ENCODE measurements around the gene NGLY1.

DNA sequence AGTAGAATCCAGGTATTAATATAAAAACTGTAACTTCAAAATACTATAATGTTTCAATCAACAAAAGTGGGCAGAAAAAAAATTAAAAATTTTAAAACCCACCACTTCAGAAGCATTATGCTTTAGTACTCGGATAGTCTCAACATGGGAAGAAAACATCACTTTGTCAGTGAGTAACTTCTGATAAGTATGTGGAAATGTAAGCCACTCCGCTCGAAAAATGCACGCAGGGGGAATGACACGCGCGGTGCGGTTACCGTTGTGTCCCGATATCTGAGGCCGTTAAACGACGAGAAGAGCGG lies 656 bp downstream of the NGLY1 start:
- TF ChIP-seq SUZ12 (IDR thresholded peaks at IDR 0.05; ENCODE audit: extremely low read depth, insufficient read depth, insufficient read length) (no peak), YY1 (IDR thresholded peaks at IDR 0.05; ENCODE audit: insufficient read depth, insufficient read length) (no peak), ZNF274 (IDR thresholded peaks at IDR 0.05; ENCODE audit: low read depth, low read length) (no peak)

Data from NT2/D1 (cell line).